Ovary (tissue), 9 donors: ENCODE measurements around the gene SPSB3. TPM values are rescaled to one million over a fixed set of nuclear protein-coding genes. Genes with fewer than 3 reads are reported as not detected.

Experiments used
- DNase-seq, 5 donors: peaks; one replicate each; pipeline ENCODE4 v3.0.0-alpha.2; 2019 to 2020
- H3K27ac ChIP-seq, 2 donors: fragments of 200-600 bp; one replicate each; pipeline versions ENCODE4 v1.5.1 to v1.8.0; 2019 to 2022
- H3K27me3 ChIP-seq: fragments of 200-600 bp; one replicate; pipeline ENCODE4 v1.8.0; 2022
- H3K36me3 ChIP-seq: fragments of 200-600 bp; sonication (generic); one replicate; pipeline ENCODE4 v1.5.1; 2019
- H3K4me1 ChIP-seq: one replicate; pipeline ENCODE4 v1.8.1; 2013; ENCODE audit warnings: mild to moderate bottlenecking, moderate library complexity; ENCODE audit not compliant: insufficient read depth
- H3K4me3 ChIP-seq: fragments of 200-600 bp; sonication (generic); one replicate; pipeline ENCODE4 v1.5.1; 2017
- H3K9me3 ChIP-seq, 2 donors: fragments of 200-600 bp in 1 of 2; sonication (generic) in 1 of 2; one replicate each; pipeline versions ENCODE4 v1.5.1 to v1.8.1; 2013 to 2019; ENCODE audit warnings: mild to moderate bottlenecking in 1 of 2, moderate library complexity in 1 of 2
- EP300 ChIP-seq: sonication (generic); formaldehyde crosslinking; IDR thresholded peaks from one replicate; pipeline ENCODE4 v1.6.1; 2017; ENCODE audit warnings: antibody characterized with exemption
- POLR2A ChIP-seq: fragments of 450-650 bp; IDR thresholded peaks from one replicate; pipeline ENCODE4 v1.6.1; 2017; ENCODE audit warnings: antibody characterized with exemption, mild to moderate bottlenecking, moderate library complexity
- WGBS, 3 donors: extraction: QIAGEN DNeasy Blood & Tissue Kit in 1 of 3; methylation state at CpG; one replicate each; pipeline versions ENCODE4 v1.1.5 to v1.1.7; 2013 to 2017; 5-methylcytosine and 5-hydroxymethylcytosine counted together
- intact Hi-C, 4 donors: fragments of 100-400 bp; cut with DNase I; formaldehyde crosslinking; loops; one replicate each; pipeline versions ENCODE4 v1.11.0 to v1.15.1; 2022 to 2023
- polyA plus RNA-seq, 2 donors: library from polyadenylated mRNA; stranded (reverse); fragments of 200-250 nt in 1 of 2; fragments of 350-450 nt in 1 of 2; fragmentation: Illumina TruSeq in 1 of 2; extraction: RNeasy Lipid Tissue Mini Kit (QIAGEN cat#74804) in 1 of 2; gene quantifications; one replicate each; pipeline ENCODE4 v1.2.3, GENCODE V29; 2013 to 2014
- total RNA-seq, 7 donors: library from RNA; depleted of rRNA in 2 of 7; stranded (reverse); fragments of >200 nt in 2 of 7; fragmentation: NEBNext Ultra II Directional in 3 of 7; extraction: Animal tissue kit (Norgen Biotek cat#: 25700) in 3 of 7; gene quantifications; one replicate each; pipeline versions ENCODE4 v1.1.0 to v1.2.4, GENCODE V29; 2016 to 2023
- TF ChIP-seq, protein P1 (sequence below), 3 donors: fragments of 450-650 bp in 2 of 3; fragments of 200-600 bp in 1 of 3; IDR thresholded peaks; one replicate each; pipeline versions ENCODE4 v1.5.1 to v1.8.0; 2016 to 2022; ENCODE audit warnings: antibody characterized with exemption in 3 of 3, mild to moderate bottlenecking in 1 of 3
- donor health status: DM: no; HTN: no; CAD: no; lungs with moderate emphysema.
- donor health status: DM: no; HTN: no; CAD: no.
- donor health status: Bipolar disorder and iron deficiency.
- donor health status: DM: yes; HTN: yes; CAD: no.
- donor health status: DM: no; HTN: no; CAD: no.
- donor health status: DM: yes; HTN: yes; CAD: no.

Gene SPSB3
- total and polyA plus RNA-seq, 9 donors = 2.4 to 138 (median 57.6) TPM

DNA sequence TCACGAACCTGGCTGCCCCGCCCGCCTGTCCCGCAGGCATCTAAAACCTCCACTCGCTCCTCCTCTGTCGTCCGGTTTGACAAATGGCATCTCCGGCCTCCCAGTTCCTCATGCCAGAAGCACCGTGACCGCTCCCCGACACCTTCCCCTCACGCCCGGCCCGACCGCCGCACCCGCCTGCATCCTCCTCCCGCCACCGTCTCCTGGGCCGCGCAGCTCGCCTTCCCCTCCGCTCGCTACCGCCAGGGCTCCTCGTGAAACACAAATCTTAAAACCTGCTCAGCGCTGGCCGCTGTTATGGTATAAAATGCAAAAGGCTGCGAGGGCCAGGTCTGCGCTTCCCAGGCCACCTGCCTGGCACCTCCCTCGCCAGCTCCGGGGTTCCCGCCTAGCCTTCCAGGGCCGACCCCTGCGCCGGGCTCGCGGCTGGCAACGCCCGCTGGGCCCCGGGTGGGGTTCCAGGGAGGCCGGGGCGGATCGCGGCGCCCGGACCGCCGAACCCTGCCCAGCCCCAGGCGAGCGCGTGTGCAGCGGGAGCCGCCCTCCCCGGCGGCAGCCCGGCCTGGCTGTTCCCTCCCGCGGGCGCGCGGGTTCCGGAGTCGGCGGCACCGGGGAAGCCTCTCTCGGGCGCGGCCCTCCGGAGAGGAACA lies 488 bp downstream of the SPSB3 start:
- intact Hi-C loops = no loop called here
- Histone ChIP-seq H3K4me3 (peak overlapping the region; percentile 78), H3K27ac (peak overlapping the region; percentile 90 to 95), H3K4me1 (peaks cover 8% of the 10 kb centered on the region), H3K36me3 (no peaks in the 10 kb centered on the region), H3K9me3 (no peaks in the 10 kb centered on the region), H3K27me3 (no peaks in the 10 kb centered on the region)
- no peak for TF ChIP-seq EP300
- TF ChIP-seq POLR2A = no peak
- TF ChIP-seq, protein P1, sequence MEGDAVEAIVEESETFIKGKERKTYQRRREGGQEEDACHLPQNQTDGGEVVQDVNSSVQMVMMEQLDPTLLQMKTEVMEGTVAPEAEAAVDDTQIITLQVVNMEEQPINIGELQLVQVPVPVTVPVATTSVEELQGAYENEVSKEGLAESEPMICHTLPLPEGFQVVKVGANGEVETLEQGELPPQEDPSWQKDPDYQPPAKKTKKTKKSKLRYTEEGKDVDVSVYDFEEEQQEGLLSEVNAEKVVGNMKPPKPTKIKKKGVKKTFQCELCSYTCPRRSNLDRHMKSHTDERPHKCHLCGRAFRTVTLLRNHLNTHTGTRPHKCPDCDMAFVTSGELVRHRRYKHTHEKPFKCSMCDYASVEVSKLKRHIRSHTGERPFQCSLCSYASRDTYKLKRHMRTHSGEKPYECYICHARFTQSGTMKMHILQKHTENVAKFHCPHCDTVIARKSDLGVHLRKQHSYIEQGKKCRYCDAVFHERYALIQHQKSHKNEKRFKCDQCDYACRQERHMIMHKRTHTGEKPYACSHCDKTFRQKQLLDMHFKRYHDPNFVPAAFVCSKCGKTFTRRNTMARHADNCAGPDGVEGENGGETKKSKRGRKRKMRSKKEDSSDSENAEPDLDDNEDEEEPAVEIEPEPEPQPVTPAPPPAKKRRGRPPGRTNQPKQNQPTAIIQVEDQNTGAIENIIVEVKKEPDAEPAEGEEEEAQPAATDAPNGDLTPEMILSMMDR (IDR thresholded peaks at IDR 0.05) = no peak
- WGBS, 3 donors = 1 to 2% (median 1%) methylated on average over 34 to 70 of the region's 70 CpGs
- DNase-seq = peak in 2 of 5 donors; percentile 47 to 48

DNA sequence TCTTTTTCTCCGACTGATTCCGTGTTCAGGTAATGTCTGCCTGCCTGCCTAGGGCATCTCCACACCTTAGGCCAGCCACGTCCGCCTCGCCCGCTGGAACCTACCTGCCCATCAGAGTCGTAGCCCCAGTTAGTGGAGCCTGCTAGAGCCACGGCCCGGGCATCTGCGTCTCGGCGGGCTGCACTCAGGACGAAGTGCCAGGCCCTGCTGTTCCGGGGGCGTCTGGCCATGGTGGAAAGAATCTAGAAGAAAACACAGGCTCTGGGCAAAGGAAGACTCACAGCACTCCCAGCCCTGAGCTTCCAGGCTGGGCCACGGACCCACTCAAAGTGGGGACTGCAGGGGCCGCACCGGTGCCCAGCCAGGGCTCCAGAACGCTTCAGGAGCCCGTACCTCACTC lies 1.1 kb downstream of the SPSB3 start:
- 48 to 67% (median 52%) methylated on average over 20 of the region's 20 CpGs for WGBS, 3 donors
- H3K4me3 ChIP-seq = peak overlapping the region; percentile 78
- TF ChIP-seq POLR2A (no peak), EP300 (no peak)
- TF ChIP-seq, protein P1 (IDR thresholded peaks at IDR 0.05) = no peak
- H3K9me3 ChIP-seq = no peaks in the 10 kb centered on the region
- intact Hi-C loops = no loop called here
- DNase-seq = peak in 3 of 5 donors; percentile 26 to 52 (median 41)
- peaks cover 8% of the 10 kb centered on the region for H3K4me1 ChIP-seq
- no peaks in the 10 kb centered on the region for H3K36me3 ChIP-seq
- peak overlapping the region; percentile 90 to 95 for H3K27ac ChIP-seq
- H3K27me3 ChIP-seq = no peaks in the 10 kb centered on the region

DNA sequence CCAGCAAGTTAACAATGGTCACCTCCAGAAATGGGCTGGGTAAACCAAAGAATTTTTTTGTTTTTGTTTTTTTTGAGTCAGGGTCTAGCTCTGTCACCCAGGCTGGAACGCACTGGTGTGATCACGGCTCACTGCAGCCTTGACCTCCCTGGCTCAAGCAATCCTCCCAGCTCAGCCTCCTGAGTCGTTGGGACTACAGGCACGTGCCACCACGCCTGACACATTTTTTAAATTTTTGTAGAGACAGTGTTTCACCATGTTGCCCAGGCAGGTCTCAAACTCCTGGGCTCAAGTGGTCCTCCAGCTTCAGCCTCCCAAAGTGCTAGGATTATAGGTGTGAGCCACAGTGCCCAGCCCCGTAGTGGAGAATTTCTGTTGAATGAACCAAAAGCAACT lies 1.7 kb downstream of the SPSB3 start:
- DNase-seq = no peak
- 43 to 55% (median 52%) methylated on average over 6 of the region's 6 CpGs for WGBS, 3 donors
- no peaks in the 10 kb centered on the region for H3K27me3 ChIP-seq
- H3K4me1 ChIP-seq = peaks cover 8% of the 10 kb centered on the region
- no peaks in the 10 kb centered on the region for H3K9me3 ChIP-seq
- H3K4me3 ChIP-seq = no peak overlapping the region
- no peak overlapping the region for H3K27ac ChIP-seq
- intact Hi-C loops = no loop called here
- H3K36me3 ChIP-seq = no peaks in the 10 kb centered on the region
- TF ChIP-seq, protein P1 (IDR thresholded peaks at IDR 0.05) = no peak
- TF ChIP-seq POLR2A (no peak), EP300 (no peak)

DNA sequence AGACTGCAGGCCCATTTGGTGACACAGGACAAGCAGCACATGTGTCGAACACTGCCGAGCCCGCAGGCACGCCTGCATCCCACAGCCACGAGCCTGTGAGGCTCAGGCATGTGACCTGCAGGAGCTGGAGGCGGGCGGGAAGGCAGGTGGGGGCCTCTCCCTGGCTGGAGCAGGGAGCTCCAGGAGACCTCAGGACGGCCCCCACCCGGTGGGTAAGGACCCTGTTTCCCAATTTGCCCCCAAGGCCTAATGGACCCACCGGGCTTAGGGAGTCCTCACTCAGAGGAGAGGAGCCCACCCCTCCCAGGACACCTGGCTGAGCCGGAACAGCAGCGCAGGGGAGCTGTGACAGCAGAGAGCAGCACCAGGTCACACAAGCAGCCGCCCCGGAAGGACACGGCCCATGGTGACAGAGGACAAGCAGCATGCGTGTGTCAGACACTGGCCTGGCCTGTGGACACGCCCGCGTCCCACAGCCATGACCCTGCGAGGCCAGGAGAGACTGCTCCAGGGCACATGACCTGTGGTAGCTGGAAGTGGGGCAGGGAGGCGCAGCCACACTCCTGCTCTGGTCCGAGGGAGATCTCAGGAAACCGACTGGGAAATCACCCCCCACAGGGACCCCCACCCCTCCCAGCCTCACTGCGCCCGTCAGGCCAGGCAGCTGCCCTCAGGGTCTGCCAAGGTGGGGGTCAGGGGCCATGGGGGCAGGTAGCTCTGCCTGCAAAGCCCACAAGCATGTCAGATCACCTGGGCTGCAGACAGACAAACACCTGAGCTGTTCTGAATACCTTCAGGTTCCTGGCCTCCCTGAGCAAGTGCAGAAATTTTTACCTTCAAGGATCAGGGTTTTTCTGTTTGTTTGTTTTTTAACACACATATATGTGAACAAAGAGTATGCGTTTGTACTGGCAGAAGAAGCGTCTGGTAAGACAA lies 2.4 kb downstream of the SPSB3 start:
- Histone ChIP-seq H3K27ac (no peak overlapping the region), H3K4me1 (peaks cover 8% of the 10 kb centered on the region), H3K9me3 (no peaks in the 10 kb centered on the region), H3K27me3 (no peaks in the 10 kb centered on the region), H3K36me3 (no peaks in the 10 kb centered on the region), H3K4me3 (no peak overlapping the region)
- TF ChIP-seq EP300 (no peak), POLR2A (no peak)
- TF ChIP-seq, protein P1 (IDR thresholded peaks at IDR 0.05) = no peak
- intact Hi-C loops = no loop called here
- 73 to 77% (median 76%) methylated on average over 18 to 27 of the region's 27 CpGs for WGBS, 3 donors
- DNase-seq = peak in 3 of 5 donors; percentile 27 to 47 (median 43)
